Endometrial microvascular endothelial cells (primary cell): ENCODE results near the gene ZC3H12D. TPM values are rescaled to one million over a fixed set of nuclear protein-coding genes. Genes with fewer than 3 reads are reported as not detected.
"Not testable (repeated sequence)": the region's sequence is repeated elsewhere in the genome, so short reads cannot be mapped to it uniquely, and the experiment has no call there.

Source experiments
- in situ Hi-C: cut with HindIII; loops from 2 replicates; pipeline ENCODE4 v1.10.0; 2017; ENCODE audit warnings: low sequenced_read_pairs, low pct_unique_long_range_greater_than_20kb; ENCODE audit errors: inconsistent ontology term
- total RNA-seq: library from RNA; depleted of rRNA; stranded (reverse); fragments of >200 nt; gene quantifications from one replicate; pipeline ENCODE4 v1.2.3, GENCODE V29; 2015; ENCODE audit errors: inconsistent ontology term

Gene ZC3H12D
- total RNA-seq, 1 donor from 2014 or later, result not detected

- in situ Hi-C loops, result no loop called here
Observed at GRCh38 chr6:149463781-149464180, 21.0 kb downstream of the ZC3H12D start.

GRCh38 chr6:149462712-149463111 lies 22.1 kb downstream of the ZC3H12D start:
- in situ Hi-C loops, result not testable (repeated sequence)

GRCh38 chr6:149461670-149462069 lies 23.1 kb downstream of the ZC3H12D start:
- in situ Hi-C loops, result no loop called here

- in situ Hi-C loops, result not testable (repeated sequence)
Observed at GRCh38 chr6:149460249-149460648, 24.6 kb downstream of the ZC3H12D start.

- in situ Hi-C loops, result no loop called here
Observed at GRCh38 chr6:149459761-149460160, 25.1 kb downstream of the ZC3H12D start.

- in situ Hi-C loops, result no loop called here
Observed at GRCh38 chr6:149458806-149459205, 26.0 kb downstream of the ZC3H12D start.

GRCh38 chr6:149458196-149458595 lies 26.6 kb downstream of the ZC3H12D start:
- in situ Hi-C loops, result no loop called here

GRCh38 chr6:149457316-149457884 lies 27.4 kb downstream of the ZC3H12D start:
- in situ Hi-C loops, result no loop called here

- in situ Hi-C loops, result no loop called here
Observed at GRCh38 chr6:149456311-149457021, 28.3 kb downstream of the ZC3H12D start.

- in situ Hi-C loops, result no loop called here
Observed at GRCh38 chr6:149455031-149455732, 29.6 kb downstream of the ZC3H12D start.

GRCh38 chr6:149454346-149454848 lies 30.4 kb downstream of the ZC3H12D start:
- in situ Hi-C loops, result no loop called here

GRCh38 chr6:149453597-149454345 lies 31.0 kb downstream of the ZC3H12D start:
- in situ Hi-C loops, result no loop called here

- in situ Hi-C loops, result no loop called here
Observed at GRCh38 chr6:149452037-149452939, 32.5 kb downstream of the ZC3H12D start.

GRCh38 chr6:149451376-149452036 lies 33.3 kb downstream of the ZC3H12D start:
- in situ Hi-C loops, result no loop called here

GRCh38 chr6:149450679-149451375 lies 34.0 kb downstream of the ZC3H12D start:
- in situ Hi-C loops, result no loop called here

- in situ Hi-C loops, result no loop called here
Observed at GRCh38 chr6:149449831-149450678, 34.8 kb downstream of the ZC3H12D start.
